Mesendoderm (in vitro differentiated cells): ENCODE data around the gene MAP2K7.
A peak's percentile ranks its signal among the peaks of the same experiment; 100 is the strongest.

Source experiments
- DNase-seq: peaks from one replicate; pipeline ENCODE4 v3.0.0; 2013
- H2AK5ac ChIP-seq: 2 replicates; pipeline ENCODE4 v1.6.1; 2013; ENCODE audit warnings: low read length, inconsistent platforms
- H2BK120ac ChIP-seq: 2 replicates; pipeline ENCODE4 v1.6.1; 2013; ENCODE audit warnings: low read depth, mild to moderate bottlenecking, low read length, moderate library complexity, mixed read lengths
- H2BK15ac ChIP-seq: replicated peaks from 2 replicates; pipeline ENCODE4 v1.6.1; 2013; ENCODE audit warnings: low read depth, mild to moderate bottlenecking, moderate library complexity
- H2BK5ac ChIP-seq: 2 replicates; pipeline ENCODE4 v1.6.1; 2013; ENCODE audit warnings: low read length, inconsistent platforms
- H3K18ac ChIP-seq: 2 replicates; pipeline ENCODE4 v1.6.1; 2013; ENCODE audit warnings: mild to moderate bottlenecking, low read length, mixed read lengths
- H3K23ac ChIP-seq: one replicate; pipeline ENCODE4 v1.6.1; 2013; ENCODE audit warnings: low read length
- H3K27ac ChIP-seq: 2 replicates; pipeline ENCODE4 v1.5.1; 2013; ENCODE audit warnings: low read depth, mild to moderate bottlenecking, inconsistent platforms, low read length, moderate library complexity
- H3K27me3 ChIP-seq: 2 replicates; pipeline ENCODE4 v1.6.1; 2013; ENCODE audit warnings: low read length, control low read depth, mild to moderate bottlenecking, inconsistent platforms; ENCODE audit not compliant: insufficient read depth, poor library complexity
- H3K36me3 ChIP-seq: 2 replicates; pipeline ENCODE4 v1.6.1; 2013; ENCODE audit warnings: low read length, inconsistent platforms; ENCODE audit not compliant: control insufficient read depth, insufficient read depth
- H3K4ac ChIP-seq: one replicate; pipeline ENCODE4 v1.6.1; 2013; ENCODE audit warnings: low read depth, mild to moderate bottlenecking, low read length, moderate library complexity
- H3K4me1 ChIP-seq: 2 replicates; pipeline ENCODE4 v1.6.1; 2013; ENCODE audit warnings: low read depth, low read length, inconsistent platforms; ENCODE audit not compliant: control insufficient read depth
- H3K4me2 ChIP-seq: 2 replicates; pipeline ENCODE4 v1.6.1; 2013; ENCODE audit warnings: low read length
- H3K4me3 ChIP-seq: 2 replicates; pipeline ENCODE4 v1.5.1; 2013; ENCODE audit warnings: mild to moderate bottlenecking, low read length
- H3K56ac ChIP-seq: one replicate; pipeline ENCODE4 v1.6.1; 2013; ENCODE audit warnings: low read length
- H3K79me1 ChIP-seq: 2 replicates; pipeline ENCODE4 v1.6.1; 2013; ENCODE audit warnings: low read length, inconsistent platforms
- H3K79me2 ChIP-seq: 2 replicates; pipeline ENCODE4 v1.6.1; 2013; ENCODE audit warnings: mild to moderate bottlenecking, low read length; ENCODE audit not compliant: control insufficient read depth, insufficient read depth
- H3K9ac ChIP-seq: 2 replicates; pipeline ENCODE4 v1.6.1; 2013; ENCODE audit warnings: low read length, inconsistent platforms
- H4K5ac ChIP-seq: one replicate; pipeline ENCODE4 v1.6.1; 2013; ENCODE audit warnings: low read length
- H4K8ac ChIP-seq: one replicate; pipeline ENCODE4 v1.6.1; 2013; ENCODE audit warnings: low read depth, mild to moderate bottlenecking, control low read depth, low read length, moderate library complexity
- WGBS: extraction: QIAGEN DNeasy Blood & Tissue Kit; methylation state at CpG from one replicate; pipeline ENCODE4 v1.1.7; 2013; ENCODE audit warnings: low lambda C conversion rate, missing lambda C conversion rate; ENCODE audit not compliant: insufficient coverage; ENCODE audit errors: extremely low coverage; 5-methylcytosine and 5-hydroxymethylcytosine counted together

MAP2K7 gene

GRCh38 chr19:7874076-7874896 lies 29.4 kb upstream of the MAP2K7 start, which contains the start of gene PRR36:
Gene PRR36, minus strand, starts transcription at chr19:7874390. Its CDS starts 701 bp downstream, at chr19:7873689.
- H3K36me3 ChIP-seq = no peaks in the 10 kb centered on the region
- peak; percentile 71 for DNase-seq
- no peak within 1 kb of the TSS for H3K9ac ChIP-seq
- no peaks in the 10 kb centered on the region for H3K79me2 ChIP-seq
- peak within 1 kb of the TSS; percentile 73 for H3K4me2 ChIP-seq
- no CpG with 5 or more reads among the region's 88 CpGs for WGBS
- H4K5ac ChIP-seq = no peak within 1 kb of the TSS
- H3K18ac ChIP-seq = peak within 1 kb of the TSS; percentile 22
- H4K8ac ChIP-seq = no peak within 1 kb of the TSS
- peaks cover 7% of the 10 kb centered on the region for H3K27me3 ChIP-seq
- H3K56ac ChIP-seq = peak within 1 kb of the TSS; percentile 49
- no peak within 1 kb of the TSS for H3K23ac ChIP-seq
- no peak within 1 kb of the TSS for H2BK5ac ChIP-seq
- H2BK15ac ChIP-seq = no peak within 1 kb of the TSS
- H3K27ac ChIP-seq = no peak within 1 kb of the TSS
- peak within 1 kb of the TSS; percentile 38 for H3K4me3 ChIP-seq
- no peaks in the 10 kb centered on the region for H3K79me1 ChIP-seq
- H2AK5ac ChIP-seq = no peak within 1 kb of the TSS
- H3K4me1 ChIP-seq = no peaks in the 10 kb centered on the region
- no peak within 1 kb of the TSS for H2BK120ac ChIP-seq
- H3K4ac ChIP-seq = no peak within 1 kb of the TSS

- H4K8ac ChIP-seq = no peak overlapping the region
- no peak overlapping the region for H3K56ac ChIP-seq
- no CpG with 5 or more reads among the region's 12 CpGs for WGBS
- no peak for DNase-seq
- no peak overlapping the region for H3K4me3 ChIP-seq
- no peak overlapping the region for H4K5ac ChIP-seq
- no peaks in the 10 kb centered on the region for H3K36me3 ChIP-seq
- H3K18ac ChIP-seq = no peak overlapping the region
- H3K4me1 ChIP-seq = no peaks in the 10 kb centered on the region
- H3K79me1 ChIP-seq = no peaks in the 10 kb centered on the region
- no peak overlapping the region for H2BK120ac ChIP-seq
- no peak overlapping the region for H3K9ac ChIP-seq
- H2BK5ac ChIP-seq = no peak overlapping the region
- no peak overlapping the region for H3K27ac ChIP-seq
- H3K79me2 ChIP-seq = no peaks in the 10 kb centered on the region
- peak overlapping the region; percentile 31 for H3K4me2 ChIP-seq
- H3K23ac ChIP-seq = no peak overlapping the region
- H3K27me3 ChIP-seq = peaks cover 7% of the 10 kb centered on the region
- no peak overlapping the region for H2AK5ac ChIP-seq
- no peak overlapping the region for H3K4ac ChIP-seq
- no peak overlapping the region for H2BK15ac ChIP-seq
Measured at GRCh38 chr19:7874897-7875273, 28.8 kb upstream of the MAP2K7 start.

- Histone ChIP-seq H3K27ac (no peak overlapping the region), H3K4ac (no peak overlapping the region), H3K23ac (no peak overlapping the region)
Measured at GRCh38 chr19:7877249-7877836, 26.3 kb upstream of the MAP2K7 start.

GRCh38 chr19:7879111-7879807 lies 24.4 kb upstream of the MAP2K7 start:
- H3K36me3 ChIP-seq = no peaks in the 10 kb centered on the region
- no peak overlapping the region for H3K9ac ChIP-seq
- no peak overlapping the region for H3K4me2 ChIP-seq
- H3K23ac ChIP-seq = no peak overlapping the region
- no peaks in the 10 kb centered on the region for H3K79me2 ChIP-seq
- H3K4ac ChIP-seq = no peak overlapping the region
- H4K5ac ChIP-seq = no peak overlapping the region
- no peak overlapping the region for H4K8ac ChIP-seq
- H3K27me3 ChIP-seq = no peaks in the 10 kb centered on the region
- H2BK5ac ChIP-seq = no peak overlapping the region
- no peak overlapping the region for H2BK120ac ChIP-seq
- H3K18ac ChIP-seq = no peak overlapping the region
- no peaks in the 10 kb centered on the region for H3K79me1 ChIP-seq
- no peaks in the 10 kb centered on the region for H3K4me1 ChIP-seq
- H3K56ac ChIP-seq = no peak overlapping the region
- H2BK15ac ChIP-seq = no peak overlapping the region
- H3K27ac ChIP-seq = no peak overlapping the region
- H2AK5ac ChIP-seq = no peak overlapping the region
- WGBS = no CpG with 5 or more reads among the region's 18 CpGs
- no peak for DNase-seq
- no peak overlapping the region for H3K4me3 ChIP-seq

More at GRCh38 chr19:7877249-7877836, 26.3 kb upstream of the MAP2K7 start:
- peaks cover 7% of the 10 kb centered on the region for H3K27me3 ChIP-seq
- H2BK120ac ChIP-seq = no peak overlapping the region
- H3K79me1 ChIP-seq = no peaks in the 10 kb centered on the region
- H4K5ac ChIP-seq = no peak overlapping the region
- WGBS = no CpG with 5 or more reads among the region's 6 CpGs
- H3K79me2 ChIP-seq = no peaks in the 10 kb centered on the region
- H3K18ac ChIP-seq = no peak overlapping the region
- H3K4me1 ChIP-seq = no peaks in the 10 kb centered on the region
- DNase-seq = no peak
- H4K8ac ChIP-seq = no peak overlapping the region
- no peak overlapping the region for H2BK5ac ChIP-seq
- no peak overlapping the region for H3K56ac ChIP-seq
- H3K4me3 ChIP-seq = no peak overlapping the region
- no peaks in the 10 kb centered on the region for H3K36me3 ChIP-seq
- no peak overlapping the region for H2BK15ac ChIP-seq
- no peak overlapping the region for H2AK5ac ChIP-seq
- H3K4me2 ChIP-seq = no peak overlapping the region
- H3K9ac ChIP-seq = no peak overlapping the region

- H3K9ac ChIP-seq = no peak overlapping the region
- no peak overlapping the region for H3K18ac ChIP-seq
- H3K23ac ChIP-seq = no peak overlapping the region
- H2BK120ac ChIP-seq = no peak overlapping the region
- H3K27me3 ChIP-seq = no peaks in the 10 kb centered on the region
- H3K79me1 ChIP-seq = no peaks in the 10 kb centered on the region
- no peaks in the 10 kb centered on the region for H3K79me2 ChIP-seq
- H3K4me1 ChIP-seq = no peaks in the 10 kb centered on the region
- H3K4ac ChIP-seq = no peak overlapping the region
- no peak overlapping the region for H3K4me2 ChIP-seq
- no peak overlapping the region for H4K5ac ChIP-seq
- no peak for DNase-seq
- H3K4me3 ChIP-seq = no peak overlapping the region
- no peak overlapping the region for H2BK5ac ChIP-seq
- H2BK15ac ChIP-seq = no peak overlapping the region
- no peak overlapping the region for H3K27ac ChIP-seq
- H3K56ac ChIP-seq = no peak overlapping the region
- no peak overlapping the region for H4K8ac ChIP-seq
- H3K36me3 ChIP-seq = no peaks in the 10 kb centered on the region
- WGBS = no CpG with 5 or more reads among the region's 19 CpGs
- H2AK5ac ChIP-seq = no peak overlapping the region
Measured at GRCh38 chr19:7879836-7880235, 23.8 kb upstream of the MAP2K7 start.
